HepG2 (cell line): ENCODE results near the gene N4BP2. TPM values are rescaled to one million over a fixed set of nuclear protein-coding genes. Genes with fewer than 3 reads are reported as not detected.

Experiments used
- ATF2 ChIP-seq: sonication (generic); formaldehyde crosslinking; IDR thresholded peaks from 2 replicates; pipeline ENCODE4 v1.4.0; 2020; ENCODE audit warnings: missing genetic modification reagents
- ESRRA ChIP-seq: sonication (generic); formaldehyde crosslinking; IDR thresholded peaks from 2 replicates; pipeline ENCODE4 v1.5.1; 2020; ENCODE audit warnings: mild to moderate bottlenecking, low read depth, missing genetic modification reagents
- GFI1 ChIP-seq: sonication (generic); formaldehyde crosslinking; IDR thresholded peaks from 2 replicates; pipeline ENCODE4 v1.5.0; 2020; ENCODE audit warnings: missing genetic modification reagents, mild to moderate bottlenecking, borderline replicate concordance
- MAFG ChIP-seq: sonication (generic); formaldehyde crosslinking; IDR thresholded peaks from 2 replicates; pipeline ENCODE4 v1.5.1; 2020; ENCODE audit warnings: mild to moderate bottlenecking, missing genetic modification reagents
- MTA1 ChIP-seq: sonication (generic); formaldehyde crosslinking; IDR thresholded peaks from 2 replicates; pipeline ENCODE4 v1.4.0; 2020; ENCODE audit warnings: missing genetic modification reagents, mild to moderate bottlenecking, borderline replicate concordance
- MTF1 ChIP-seq: sonication (generic); formaldehyde crosslinking; IDR thresholded peaks from 2 replicates; pipeline ENCODE4 v1.5.0; 2020; ENCODE audit warnings: missing genetic modification reagents
- NR2F1 ChIP-seq, 2 experiments: fragments of 450-650 bp in 1 of 2; formaldehyde crosslinking in 1 of 2; IDR thresholded peaks; 2 replicates each; pipeline versions ENCODE4 v1.5.0 to v1.6.1; 2016 to 2020; ENCODE audit warnings: mild to moderate bottlenecking in 1 of 2, missing compliant biosample characterization in 1 of 2, missing genetic modification reagents in 1 of 2, moderate library complexity in 1 of 2
- PAWR ChIP-seq: sonication (generic); formaldehyde crosslinking; IDR thresholded peaks from 2 replicates; pipeline ENCODE4 v1.4.0; 2020; ENCODE audit warnings: missing genetic modification reagents, mild to moderate bottlenecking, borderline replicate concordance
- PAX8 ChIP-seq: sonication (generic); formaldehyde crosslinking; IDR thresholded peaks from 2 replicates; pipeline ENCODE4 v1.8.0; 2022; ENCODE audit warnings: mild to moderate bottlenecking, missing genetic modification reagents, borderline replicate concordance
- PRMT3 ChIP-seq: sonication (generic); formaldehyde crosslinking; IDR thresholded peaks from 2 replicates; pipeline ENCODE4 v1.8.1; 2022; ENCODE audit warnings: low read depth, mild to moderate bottlenecking, moderate library complexity, missing genetic modification reagents, borderline replicate concordance
- SETDB1 ChIP-seq: sonication (generic); formaldehyde crosslinking; IDR thresholded peaks from 2 replicates; pipeline ENCODE4 v1.5.1; 2020; ENCODE audit warnings: missing genetic modification reagents, mild to moderate bottlenecking, borderline replicate concordance
- ZMAT3 ChIP-seq: sonication (generic); formaldehyde crosslinking; conservative IDR thresholded peaks from 2 replicates; pipeline ENCODE4 v1.7.0; 2021; ENCODE audit warnings: missing genetic modification reagents
- ZNF160 ChIP-seq: sonication (generic); formaldehyde crosslinking; IDR thresholded peaks from 2 replicates; pipeline ENCODE4 v1.8.0; 2022; ENCODE audit warnings: mild to moderate bottlenecking, inconsistent platforms, missing genetic modification reagents
- ZNF749 ChIP-seq: sonication (generic); formaldehyde crosslinking; IDR thresholded peaks from 2 replicates; pipeline ENCODE4 v1.8.0; 2022; ENCODE audit warnings: mild to moderate bottlenecking, missing genetic modification reagents, moderate library complexity, borderline replicate concordance
- ZNF883 ChIP-seq: sonication (generic); formaldehyde crosslinking; IDR thresholded peaks from 2 replicates; pipeline ENCODE4 v1.5.1; 2020; ENCODE audit warnings: mild to moderate bottlenecking, missing genetic modification reagents; ENCODE audit errors: not compliant biosample characterization
- polyA plus RNA-seq, 8 experiments: library from polyadenylated mRNA; depleted of rRNA in 3 of 8; stranded (reverse) in 7 of 8; unstranded in 1 of 8; fragments of >200 nt; fragmentation: Illumina TruSeq in 4 of 8; extraction: Trizol in 4 of 8; gene quantifications; 2 replicates each; pipeline versions ENCODE4 v1.2.1 to v1.2.3, GENCODE V29; 2011 to 2016; ENCODE audit warnings: low read depth in 4 of 8, missing spikeins in 1 of 8, mixed read lengths in 1 of 8; ENCODE audit not compliant: insufficient read depth in 1 of 8
- total RNA-seq, 5 experiments: library from RNA; depleted of rRNA; stranded (reverse); fragments of >200 nt; fragmentation: Illumina TruSeq; extraction: Trizol; gene quantifications; 2 replicates each; pipeline ENCODE4 v1.2.3, GENCODE V29; 2016; ENCODE audit warnings: low read depth in 1 of 5
- TF ChIP-seq, protein P1 (sequence below): IDR thresholded peaks from 2 replicates; pipeline ENCODE4 v1.4.0; 2020; ENCODE audit warnings: mild to moderate bottlenecking, missing genetic modification reagents
- TF ChIP-seq, protein P2 (sequence below): sonication (generic); formaldehyde crosslinking; IDR thresholded peaks from 2 replicates; pipeline ENCODE4 v1.5.0; 2020; ENCODE audit warnings: missing genetic modification reagents
- TF ChIP-seq, protein P3 (sequence below): sonication (generic); formaldehyde crosslinking; IDR thresholded peaks from 2 replicates; pipeline ENCODE4 v1.8.1; 2023; ENCODE audit warnings: missing genetic modification reagents, inconsistent platforms, borderline replicate concordance

The N4BP2 gene
- total and polyA plus RNA-seq, 2 of the 13 experiments (the other 11 are each of a cell fraction or from before 2014, with no cell fraction given): 5.6 to 12.9 TPM

- TF ChIP-seq, protein P1, sequence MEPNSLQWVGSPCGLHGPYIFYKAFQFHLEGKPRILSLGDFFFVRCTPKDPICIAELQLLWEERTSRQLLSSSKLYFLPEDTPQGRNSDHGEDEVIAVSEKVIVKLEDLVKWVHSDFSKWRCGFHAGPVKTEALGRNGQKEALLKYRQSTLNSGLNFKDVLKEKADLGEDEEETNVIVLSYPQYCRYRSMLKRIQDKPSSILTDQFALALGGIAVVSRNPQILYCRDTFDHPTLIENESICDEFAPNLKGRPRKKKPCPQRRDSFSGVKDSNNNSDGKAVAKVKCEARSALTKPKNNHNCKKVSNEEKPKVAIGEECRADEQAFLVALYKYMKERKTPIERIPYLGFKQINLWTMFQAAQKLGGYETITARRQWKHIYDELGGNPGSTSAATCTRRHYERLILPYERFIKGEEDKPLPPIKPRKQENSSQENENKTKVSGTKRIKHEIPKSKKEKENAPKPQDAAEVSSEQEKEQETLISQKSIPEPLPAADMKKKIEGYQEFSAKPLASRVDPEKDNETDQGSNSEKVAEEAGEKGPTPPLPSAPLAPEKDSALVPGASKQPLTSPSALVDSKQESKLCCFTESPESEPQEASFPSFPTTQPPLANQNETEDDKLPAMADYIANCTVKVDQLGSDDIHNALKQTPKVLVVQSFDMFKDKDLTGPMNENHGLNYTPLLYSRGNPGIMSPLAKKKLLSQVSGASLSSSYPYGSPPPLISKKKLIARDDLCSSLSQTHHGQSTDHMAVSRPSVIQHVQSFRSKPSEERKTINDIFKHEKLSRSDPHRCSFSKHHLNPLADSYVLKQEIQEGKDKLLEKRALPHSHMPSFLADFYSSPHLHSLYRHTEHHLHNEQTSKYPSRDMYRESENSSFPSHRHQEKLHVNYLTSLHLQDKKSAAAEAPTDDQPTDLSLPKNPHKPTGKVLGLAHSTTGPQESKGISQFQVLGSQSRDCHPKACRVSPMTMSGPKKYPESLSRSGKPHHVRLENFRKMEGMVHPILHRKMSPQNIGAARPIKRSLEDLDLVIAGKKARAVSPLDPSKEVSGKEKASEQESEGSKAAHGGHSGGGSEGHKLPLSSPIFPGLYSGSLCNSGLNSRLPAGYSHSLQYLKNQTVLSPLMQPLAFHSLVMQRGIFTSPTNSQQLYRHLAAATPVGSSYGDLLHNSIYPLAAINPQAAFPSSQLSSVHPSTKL (CRISPR knock-in tag): peak; percentile 20
- peak; percentile 80; the same call in 1 of the 2 replicates for TF ChIP-seq PAWR (CRISPR knock-in tag)
- TF ChIP-seq, protein P2, sequence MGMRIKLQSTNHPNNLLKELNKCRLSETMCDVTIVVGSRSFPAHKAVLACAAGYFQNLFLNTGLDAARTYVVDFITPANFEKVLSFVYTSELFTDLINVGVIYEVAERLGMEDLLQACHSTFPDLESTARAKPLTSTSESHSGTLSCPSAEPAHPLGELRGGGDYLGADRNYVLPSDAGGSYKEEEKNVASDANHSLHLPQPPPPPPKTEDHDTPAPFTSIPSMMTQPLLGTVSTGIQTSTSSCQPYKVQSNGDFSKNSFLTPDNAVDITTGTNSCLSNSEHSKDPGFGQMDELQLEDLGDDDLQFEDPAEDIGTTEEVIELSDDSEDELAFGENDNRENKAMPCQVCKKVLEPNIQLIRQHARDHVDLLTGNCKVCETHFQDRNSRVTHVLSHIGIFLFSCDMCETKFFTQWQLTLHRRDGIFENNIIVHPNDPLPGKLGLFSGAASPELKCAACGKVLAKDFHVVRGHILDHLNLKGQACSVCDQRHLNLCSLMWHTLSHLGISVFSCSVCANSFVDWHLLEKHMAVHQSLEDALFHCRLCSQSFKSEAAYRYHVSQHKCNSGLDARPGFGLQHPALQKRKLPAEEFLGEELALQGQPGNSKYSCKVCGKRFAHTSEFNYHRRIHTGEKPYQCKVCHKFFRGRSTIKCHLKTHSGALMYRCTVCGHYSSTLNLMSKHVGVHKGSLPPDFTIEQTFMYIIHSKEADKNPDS (CRISPR knock-in tag): peak; percentile 67; the same call in 1 of the 2 replicates
- no peak for TF ChIP-seq SETDB1
- no peak for TF ChIP-seq ZNF160 (CRISPR knock-in tag)
- peak in 1 of 2 experiments; percentile 17; a peak in 2 of 4 replicates for TF ChIP-seq NR2F1 (CRISPR knock-in tag; IDR thresholded peaks at IDR 0.05)
- TF ChIP-seq MTF1 (CRISPR knock-in tag): peak; percentile 61; the same call in 1 of the 2 replicates
- TF ChIP-seq, protein P3, sequence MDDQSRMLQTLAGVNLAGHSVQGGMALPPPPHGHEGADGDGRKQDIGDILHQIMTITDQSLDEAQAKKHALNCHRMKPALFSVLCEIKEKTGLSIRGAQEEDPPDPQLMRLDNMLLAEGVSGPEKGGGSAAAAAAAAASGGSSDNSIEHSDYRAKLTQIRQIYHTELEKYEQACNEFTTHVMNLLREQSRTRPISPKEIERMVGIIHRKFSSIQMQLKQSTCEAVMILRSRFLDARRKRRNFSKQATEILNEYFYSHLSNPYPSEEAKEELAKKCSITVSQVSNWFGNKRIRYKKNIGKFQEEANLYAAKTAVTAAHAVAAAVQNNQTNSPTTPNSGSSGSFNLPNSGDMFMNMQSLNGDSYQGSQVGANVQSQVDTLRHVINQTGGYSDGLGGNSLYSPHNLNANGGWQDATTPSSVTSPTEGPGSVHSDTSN: 0 out of 2 replicates have a peak, but pooled peaks have one; percentile 48
- TF ChIP-seq PAX8 (CRISPR knock-in tag): 0 out of 2 replicates have a peak, but pooled peaks have one; percentile 61
- TF ChIP-seq ESRRA (CRISPR knock-in tag): 0 out of 2 replicates have a peak, but pooled peaks have one; percentile 13
- peak; percentile 6; the same call in 1 of the 2 replicates for TF ChIP-seq MTA1 (CRISPR knock-in tag)
- TF ChIP-seq ZMAT3 (CRISPR knock-in tag): peak; percentile 67; the same call in 1 of the 2 replicates
- TF ChIP-seq ZNF749 (CRISPR knock-in tag): peak; percentile 85; the same call in 1 of the 2 replicates
- TF ChIP-seq PRMT3: peak; percentile 79
- peak; percentile 78 for TF ChIP-seq ZNF883 (CRISPR knock-in tag)
- peak; percentile 47; the same call in 1 of the 2 replicates for TF ChIP-seq ATF2 (CRISPR knock-in tag)
- TF ChIP-seq GFI1 (CRISPR knock-in tag): peak; percentile 46
- TF ChIP-seq MAFG (CRISPR knock-in tag): 0 out of 2 replicates have a peak, but pooled peaks have one; percentile 34
Observed at GRCh38 chr4:40056716-40057585, at the start of gene N4BP2 (continued).
